Measurements from ENCODE around the gene PANK1.

DNA sequence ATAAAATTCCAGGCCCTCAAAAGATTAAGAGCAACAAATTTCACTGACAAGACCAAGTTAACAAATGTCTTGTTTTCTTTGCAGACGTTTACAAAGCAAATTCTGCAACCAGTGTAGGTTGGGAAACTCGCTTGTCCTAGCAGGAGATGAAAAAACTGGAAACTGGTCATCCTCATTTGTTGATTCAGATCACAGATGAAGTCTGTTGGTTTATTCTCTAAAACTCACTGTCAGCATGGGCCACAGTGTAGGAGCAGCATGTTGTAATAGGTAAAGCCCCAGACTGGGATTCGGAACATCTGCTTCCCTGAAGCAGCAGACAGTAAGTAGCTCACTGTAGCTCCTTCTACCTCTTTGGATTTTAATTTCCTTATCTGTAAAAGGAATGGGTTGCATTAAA, 31.5 kb downstream of the PANK1 start:
- TF ChIP-seq, protein P1, sequence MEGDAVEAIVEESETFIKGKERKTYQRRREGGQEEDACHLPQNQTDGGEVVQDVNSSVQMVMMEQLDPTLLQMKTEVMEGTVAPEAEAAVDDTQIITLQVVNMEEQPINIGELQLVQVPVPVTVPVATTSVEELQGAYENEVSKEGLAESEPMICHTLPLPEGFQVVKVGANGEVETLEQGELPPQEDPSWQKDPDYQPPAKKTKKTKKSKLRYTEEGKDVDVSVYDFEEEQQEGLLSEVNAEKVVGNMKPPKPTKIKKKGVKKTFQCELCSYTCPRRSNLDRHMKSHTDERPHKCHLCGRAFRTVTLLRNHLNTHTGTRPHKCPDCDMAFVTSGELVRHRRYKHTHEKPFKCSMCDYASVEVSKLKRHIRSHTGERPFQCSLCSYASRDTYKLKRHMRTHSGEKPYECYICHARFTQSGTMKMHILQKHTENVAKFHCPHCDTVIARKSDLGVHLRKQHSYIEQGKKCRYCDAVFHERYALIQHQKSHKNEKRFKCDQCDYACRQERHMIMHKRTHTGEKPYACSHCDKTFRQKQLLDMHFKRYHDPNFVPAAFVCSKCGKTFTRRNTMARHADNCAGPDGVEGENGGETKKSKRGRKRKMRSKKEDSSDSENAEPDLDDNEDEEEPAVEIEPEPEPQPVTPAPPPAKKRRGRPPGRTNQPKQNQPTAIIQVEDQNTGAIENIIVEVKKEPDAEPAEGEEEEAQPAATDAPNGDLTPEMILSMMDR (conservative IDR thresholded peaks at IDR 0.05; ENCODE audit: low read depth, low read length) = no peak
- TF ChIP-seq EZH2 (IDR thresholded peaks at IDR 0.05; ENCODE audit: borderline replicate concordance, low read depth, low read length, poor library complexity, severe bottlenecking) = no peak

Measured in A673 (cell line).